ENCODE measurements around the gene COTL1.
"Not testable (repeated sequence)": the region's sequence is repeated elsewhere in the genome, so short reads cannot be mapped to it uniquely, and the experiment has no call there.

Gene COTL1

GRCh38 chr16:84641643-84642358, 23.9 kb upstream of the COTL1 start:
- no peak for DNase-seq

GRCh38 chr16:84640145-84640544, 22.3 kb upstream of the COTL1 start:
- no peak for DNase-seq

GRCh38 chr16:84638231-84638806, 20.4 kb upstream of the COTL1 start:
- DNase-seq = no peak

- no peak for DNase-seq
Measured at GRCh38 chr16:84637709-84638108, 19.8 kb upstream of the COTL1 start.

- no peak for DNase-seq
Measured at GRCh38 chr16:84635702-84636101, 17.8 kb upstream of the COTL1 start.

GRCh38 chr16:84633622-84634021, 15.7 kb upstream of the COTL1 start:
- DNase-seq = no peak

- DNase-seq = not testable (repeated sequence)
Measured at GRCh38 chr16:84632862-84633261, 15.0 kb upstream of the COTL1 start.

- DNase-seq = peak; percentile 63
Measured at GRCh38 chr16:84631886-84632285, 14.0 kb upstream of the COTL1 start.

- DNase-seq = no peak
Measured at GRCh38 chr16:84631153-84631466, 13.2 kb upstream of the COTL1 start.

GRCh38 chr16:84630446-84631152, 12.7 kb upstream of the COTL1 start:
- DNase-seq = peak; percentile 57

- no peak for DNase-seq
Measured at GRCh38 chr16:84630009-84630408, 12.1 kb upstream of the COTL1 start.

GRCh38 chr16:84629580-84629979, 11.7 kb upstream of the COTL1 start:
- no peak for DNase-seq

GRCh38 chr16:84628226-84628731, 10.4 kb upstream of the COTL1 start:
- DNase-seq = no peak

GRCh38 chr16:84625556-84625955, 7.7 kb upstream of the COTL1 start:
- DNase-seq = no peak

GRCh38 chr16:84620913-84621312, 3.0 kb upstream of the COTL1 start:
- not testable (repeated sequence) for DNase-seq

- peak; percentile 38 for DNase-seq
Measured at GRCh38 chr16:84618581-84619460, 943 bp upstream of the COTL1 start.

GRCh38 chr16:84617041-84617790, 662 bp downstream of the COTL1 start:
- no peak for DNase-seq

- no peak for DNase-seq
Measured at GRCh38 chr16:84616515-84616914, 1.4 kb downstream of the COTL1 start.

GRCh38 chr16:84614968-84615813, 2.7 kb downstream of the COTL1 start:
- DNase-seq = no peak

GRCh38 chr16:84614623-84614967, 3.3 kb downstream of the COTL1 start:
- DNase-seq = no peak

- DNase-seq = no peak
Measured at GRCh38 chr16:84614073-84614459, 3.8 kb downstream of the COTL1 start.
